Lower leg skin (tissue), 4 donors: Measurements from ENCODE around the gene ACTR5. TPM values are rescaled to one million over a fixed set of nuclear protein-coding genes. Genes with fewer than 3 reads are reported as not detected.

ENCODE experiments used
- DNase-seq, 2 donors: peaks; one replicate each; pipeline ENCODE4 v3.0.0-alpha.2; 2019; ENCODE audit warnings: low spot score in 2 of 2
- H3K4me3 ChIP-seq: fragments of 200-600 bp; sonication (generic); 2 replicates; pipeline ENCODE4 v1.5.1; 2017; ENCODE audit warnings: mild to moderate bottlenecking, low read depth; ENCODE audit not compliant: poor library complexity, severe bottlenecking
- POLR2A ChIP-seq, 2 donors: fragments of 450-650 bp; IDR thresholded peaks; one replicate each; pipeline ENCODE4 v1.6.1; 2016 to 2017; ENCODE audit warnings: antibody characterized with exemption in 2 of 2, mild to moderate bottlenecking in 1 of 2, moderate library complexity in 1 of 2
- WGBS, 2 donors: methylation state at CpG; one replicate each; pipeline ENCODE4 v1.1.5; 2018; 5-methylcytosine and 5-hydroxymethylcytosine counted together
- intact Hi-C: fragments of 100-400 bp; cut with DNase I; formaldehyde crosslinking; loops from one replicate; pipeline ENCODE4 v1.15.0; 2023; ENCODE audit warnings: low total_unique reads
- total RNA-seq, 4 donors: library from RNA; depleted of rRNA; stranded (reverse); fragments of >200 nt; gene quantifications; one replicate each; pipeline ENCODE4 v1.1.0, GENCODE V29; 2016
- TF ChIP-seq, protein P1 (sequence below), 3 donors: fragments of 450-650 bp; IDR thresholded peaks; one replicate each; pipeline ENCODE4 v1.5.1; 2016; ENCODE audit warnings: antibody characterized with exemption in 3 of 3, mild to moderate bottlenecking in 3 of 3, moderate library complexity in 2 of 3

The ACTR5 gene
- total RNA-seq, 4 donors from 2014 or later, result 7.3 to 11.7 (median 10.8) TPM

DNA sequence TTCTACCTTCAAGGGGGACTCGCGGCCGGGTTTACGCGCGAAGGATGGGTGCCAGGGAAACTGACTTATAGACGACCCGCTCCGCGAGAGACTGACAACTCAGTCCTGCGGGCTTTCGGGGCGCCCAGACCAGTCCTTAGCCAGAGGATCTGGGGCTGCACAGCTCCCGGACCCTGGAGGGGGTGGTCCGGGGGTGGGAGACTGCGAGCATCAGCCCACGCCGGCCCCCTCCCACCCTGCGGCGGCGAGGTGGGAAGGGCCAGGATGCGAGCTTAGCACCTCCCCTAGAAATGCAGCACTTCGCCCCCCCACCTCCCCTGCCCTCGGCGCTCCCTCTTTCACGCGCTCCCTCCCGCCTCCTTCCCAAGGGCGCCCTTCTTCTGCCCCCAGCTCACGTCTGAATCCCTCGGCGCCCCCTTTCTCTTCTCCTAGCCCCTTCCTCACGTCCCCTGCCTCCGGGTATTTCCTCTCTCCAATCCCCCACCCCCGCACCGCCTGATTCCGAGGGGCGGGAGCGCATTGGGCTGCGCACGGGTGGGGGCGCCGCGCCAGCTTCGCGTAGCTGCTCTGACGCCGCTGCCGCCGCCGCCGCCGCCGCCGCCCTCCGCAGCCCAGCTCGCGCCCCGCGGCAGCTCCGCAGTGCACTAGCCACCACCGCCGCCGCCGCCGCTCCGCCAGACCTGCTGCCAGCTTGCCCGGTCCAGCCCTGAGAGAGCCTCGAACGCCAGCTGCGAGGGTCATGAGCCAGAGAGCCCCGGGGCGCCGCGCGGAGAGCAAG lies 24.2 kb upstream of the ACTR5 start, which contains the start of gene SLC32A1:
TSS of gene SLC32A1 (plus strand) at position 639 of the 778 bp plus-strand sequence. CDS start 239 bp downstream, outside the sequence.
- DNase-seq, result no peak
- 1% methylated on average over 45 to 58 of the region's 76 CpGs for WGBS, 2 donors
- TF ChIP-seq, protein P1, sequence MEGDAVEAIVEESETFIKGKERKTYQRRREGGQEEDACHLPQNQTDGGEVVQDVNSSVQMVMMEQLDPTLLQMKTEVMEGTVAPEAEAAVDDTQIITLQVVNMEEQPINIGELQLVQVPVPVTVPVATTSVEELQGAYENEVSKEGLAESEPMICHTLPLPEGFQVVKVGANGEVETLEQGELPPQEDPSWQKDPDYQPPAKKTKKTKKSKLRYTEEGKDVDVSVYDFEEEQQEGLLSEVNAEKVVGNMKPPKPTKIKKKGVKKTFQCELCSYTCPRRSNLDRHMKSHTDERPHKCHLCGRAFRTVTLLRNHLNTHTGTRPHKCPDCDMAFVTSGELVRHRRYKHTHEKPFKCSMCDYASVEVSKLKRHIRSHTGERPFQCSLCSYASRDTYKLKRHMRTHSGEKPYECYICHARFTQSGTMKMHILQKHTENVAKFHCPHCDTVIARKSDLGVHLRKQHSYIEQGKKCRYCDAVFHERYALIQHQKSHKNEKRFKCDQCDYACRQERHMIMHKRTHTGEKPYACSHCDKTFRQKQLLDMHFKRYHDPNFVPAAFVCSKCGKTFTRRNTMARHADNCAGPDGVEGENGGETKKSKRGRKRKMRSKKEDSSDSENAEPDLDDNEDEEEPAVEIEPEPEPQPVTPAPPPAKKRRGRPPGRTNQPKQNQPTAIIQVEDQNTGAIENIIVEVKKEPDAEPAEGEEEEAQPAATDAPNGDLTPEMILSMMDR (IDR thresholded peaks at IDR 0.05), result no peak
- no peak for TF ChIP-seq POLR2A (IDR thresholded peaks at IDR 0.05)
- intact Hi-C loops, result no loop called here
- H3K4me3 ChIP-seq, result no peak within 1 kb of the TSS

DNA sequence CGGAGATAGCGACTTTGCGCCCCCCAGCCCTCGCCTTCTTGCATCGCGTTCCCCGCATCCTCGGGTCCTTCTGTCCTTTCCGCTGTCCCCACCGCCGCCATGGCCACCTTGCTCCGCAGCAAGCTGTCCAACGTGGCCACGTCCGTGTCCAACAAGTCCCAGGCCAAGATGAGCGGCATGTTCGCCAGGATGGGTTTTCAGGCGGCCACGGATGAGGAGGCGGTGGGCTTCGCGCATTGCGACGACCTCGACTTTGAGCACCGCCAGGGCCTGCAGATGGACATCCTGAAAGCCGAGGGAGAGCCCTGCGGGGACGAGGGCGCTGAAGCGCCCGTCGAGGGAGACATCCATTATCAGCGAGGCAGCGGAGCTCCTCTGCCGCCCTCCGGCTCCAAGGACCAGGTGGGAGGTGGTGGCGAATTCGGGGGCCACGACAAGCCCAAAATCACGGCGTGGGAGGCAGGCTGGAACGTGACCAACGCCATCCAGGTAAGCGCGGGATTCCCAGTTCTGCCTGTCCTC lies 23.6 kb upstream of the ACTR5 start:
- intact Hi-C loops, result no loop called here
- TF ChIP-seq, protein P1 (IDR thresholded peaks at IDR 0.05), result no peak
- no peak for TF ChIP-seq POLR2A (IDR thresholded peaks at IDR 0.05)
- 3 to 6% methylated on average over 21 to 25 of the region's 46 CpGs for WGBS, 2 donors
- no peak overlapping the region for H3K4me3 ChIP-seq
- no peak for DNase-seq

DNA sequence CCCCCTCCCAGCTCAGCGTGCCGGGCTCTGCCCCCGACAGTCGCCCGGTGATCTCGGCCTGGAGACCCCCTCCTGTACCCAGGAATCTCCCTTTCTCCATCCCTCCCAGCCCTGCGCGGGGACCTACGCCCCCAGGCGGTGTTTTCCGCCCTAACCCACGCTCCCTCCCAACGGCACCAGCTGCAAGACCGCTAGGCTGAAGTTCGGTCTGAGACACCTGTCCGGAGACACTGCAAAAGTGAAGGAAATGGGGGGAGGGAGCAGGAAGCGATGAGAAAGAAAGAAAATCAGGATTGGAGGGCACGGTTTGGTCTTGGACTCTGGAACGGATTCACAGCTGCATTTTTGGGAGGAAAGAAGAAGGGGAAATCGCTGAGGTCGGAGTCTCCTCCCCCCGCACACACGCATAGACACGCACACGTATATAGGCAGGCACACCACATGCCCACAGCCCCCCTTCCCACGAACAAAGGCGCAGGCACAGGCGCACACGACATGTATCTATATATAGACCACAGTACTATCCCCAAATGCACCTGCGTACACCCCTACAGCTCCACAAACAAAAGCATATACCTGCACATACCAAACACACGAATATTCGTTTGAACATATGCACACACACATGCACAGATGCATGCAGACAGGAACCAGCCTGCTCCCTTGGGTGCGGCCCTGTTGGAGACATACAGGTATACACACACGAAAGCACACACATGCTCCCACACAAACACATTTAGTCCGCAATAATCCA lies 22.9 kb upstream of the ACTR5 start:
- intact Hi-C loops, result no loop called here
- H3K4me3 ChIP-seq, result no peak overlapping the region
- TF ChIP-seq POLR2A (IDR thresholded peaks at IDR 0.05), result no peak
- TF ChIP-seq, protein P1 (IDR thresholded peaks at IDR 0.05), result no peak
- no peak for DNase-seq
- 3 to 5% methylated on average over 32 to 35 of the region's 35 CpGs for WGBS, 2 donors

DNA sequence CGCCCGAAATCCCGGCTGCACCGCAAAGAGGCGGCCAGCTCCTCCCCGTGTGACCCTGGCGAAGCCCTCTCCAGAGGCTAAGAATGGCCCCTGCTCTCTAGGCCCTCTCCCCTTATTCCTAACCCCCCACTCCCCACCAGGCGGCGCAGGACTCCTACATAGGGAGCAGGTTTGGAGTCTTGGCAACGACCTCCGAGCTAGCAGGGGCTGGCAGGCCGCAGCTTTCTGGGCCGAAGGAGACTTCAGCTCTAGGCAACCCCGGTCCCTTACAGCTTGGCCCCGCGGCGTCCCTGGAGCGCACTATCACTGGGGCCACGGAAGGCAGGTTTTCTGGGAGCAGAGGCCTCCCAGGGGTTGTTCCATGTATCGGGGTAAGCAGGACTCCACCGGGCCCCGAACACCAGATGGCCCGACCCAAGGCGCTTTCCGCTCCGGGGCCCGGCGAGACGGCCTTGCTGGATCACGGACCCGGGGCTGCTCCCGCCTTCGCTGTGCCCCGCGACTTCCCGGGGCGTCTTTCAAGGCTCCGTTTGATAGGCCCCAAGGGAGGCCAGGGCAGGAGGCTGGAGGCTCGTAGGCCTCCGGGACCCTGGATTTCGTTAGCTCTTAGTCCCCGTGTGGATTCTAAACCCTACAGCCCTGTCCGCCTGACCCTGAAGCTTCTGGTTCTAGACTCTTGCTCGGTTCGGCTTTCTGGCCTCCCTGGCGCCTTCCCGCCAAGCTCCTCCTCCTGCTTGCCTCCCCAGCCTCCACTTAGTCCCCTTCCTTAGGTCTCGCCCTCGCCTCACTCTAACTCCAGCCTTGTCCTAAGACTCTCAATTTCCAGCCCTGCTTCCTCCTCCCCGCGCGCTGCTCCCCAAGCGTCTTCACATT lies 22.1 kb upstream of the ACTR5 start:
- no peak overlapping the region for H3K4me3 ChIP-seq
- WGBS, 2 donors, result 9 to 16% methylated on average over 27 to 38 of the region's 53 CpGs
- intact Hi-C loops, result no loop called here
- DNase-seq, result no peak
- TF ChIP-seq POLR2A (IDR thresholded peaks at IDR 0.05), result no peak
- TF ChIP-seq, protein P1 (IDR thresholded peaks at IDR 0.05), result no peak

DNA sequence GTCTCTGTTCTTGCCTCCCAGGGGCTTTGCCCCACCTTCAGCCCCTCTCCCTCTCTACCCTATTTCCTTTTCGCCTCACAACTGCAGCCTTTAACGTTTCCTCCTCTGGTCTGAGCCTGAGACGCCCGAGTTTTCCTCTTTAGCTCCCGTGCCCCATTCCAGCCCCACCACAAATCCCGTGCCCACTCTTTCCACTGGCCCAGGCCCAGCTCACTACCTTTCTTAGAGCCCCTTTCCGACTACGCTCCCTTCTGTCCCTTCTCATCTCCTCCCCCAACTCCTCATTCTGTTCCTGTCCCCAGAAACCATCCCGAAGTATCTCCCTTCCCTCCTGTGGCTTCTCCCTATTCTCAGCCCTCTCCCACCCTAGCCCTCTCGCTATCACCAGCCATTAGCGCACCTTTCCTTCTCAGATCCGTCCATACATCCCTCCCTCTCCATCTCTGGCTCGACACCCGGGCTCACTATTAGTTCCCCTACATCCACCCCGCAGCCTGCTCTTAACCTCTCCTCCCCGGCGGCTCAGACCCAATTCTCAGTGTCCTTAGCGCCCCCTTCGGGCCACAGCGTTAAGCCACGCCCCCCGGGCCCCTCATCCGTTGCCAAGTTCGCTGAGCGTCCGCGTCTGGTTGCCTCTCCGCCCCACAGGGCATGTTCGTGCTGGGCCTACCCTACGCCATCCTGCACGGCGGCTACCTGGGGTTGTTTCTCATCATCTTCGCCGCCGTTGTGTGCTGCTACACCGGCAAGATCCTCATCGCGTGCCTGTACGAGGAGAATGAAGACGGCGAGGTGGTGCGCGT lies 21.3 kb upstream of the ACTR5 start:
- DNase-seq, result no peak
- TF ChIP-seq POLR2A (IDR thresholded peaks at IDR 0.05), result no peak
- TF ChIP-seq, protein P1 (IDR thresholded peaks at IDR 0.05), result no peak
- WGBS, 2 donors, result 3 to 4% methylated on average over 41 to 43 of the region's 43 CpGs
- intact Hi-C loops, result no loop called here
- no peak overlapping the region for H3K4me3 ChIP-seq
